DND-41 (cell line): ENCODE measurements around the gene C7orf33.

ENCODE experiments used
- CTCF ChIP-seq: IDR thresholded peaks from 2 replicates; pipeline ENCODE4 v1.5.1; 2012; ENCODE audit warnings: borderline replicate concordance, low read length, moderate library complexity, mild to moderate bottlenecking; ENCODE audit not compliant: poor library complexity, severe bottlenecking; ENCODE audit errors: extremely low read depth
- EZH2 ChIP-seq: IDR thresholded peaks from 3 replicates; pipeline ENCODE4 v1.6.1; 2012; ENCODE audit warnings: borderline replicate concordance, low read depth, mild to moderate bottlenecking, moderate library complexity, low read length, inconsistent platforms; ENCODE audit not compliant: severe bottlenecking

GRCh38 chr7:148570510-148570909 lies 20.1 kb upstream of the C7orf33 start:
- no peak for TF ChIP-seq CTCF
- no peak for TF ChIP-seq EZH2
